Omental fat pad (tissue), 4 donors: ENCODE measurements around the gene OPA3. TPM values are rescaled to one million over a fixed set of nuclear protein-coding genes. Genes with fewer than 3 reads are reported as not detected.

ENCODE experiments used
- ATAC-seq: fragments of 150-250 bp; one replicate; pipeline ENCODE4 v1.9.1; 2016; ENCODE audit warnings: mild to moderate bottlenecking, moderate library complexity; ENCODE audit not compliant: low FRiP score
- DNase-seq: peaks from one replicate; pipeline ENCODE4 v3.0.0-alpha.2; 2019; ENCODE audit warnings: low spot score
- total RNA-seq, 4 donors: library from RNA; depleted of rRNA; stranded (reverse); fragments of >200 nt; gene quantifications; one replicate each; pipeline ENCODE4 v1.1.0, GENCODE V29; 2016
- TF ChIP-seq, protein P1 (sequence below), 3 donors: fragments of 450-650 bp; IDR thresholded peaks; one replicate each; pipeline ENCODE4 v1.5.1; 2016 to 2017; ENCODE audit warnings: antibody characterized with exemption in 3 of 3, mild to moderate bottlenecking in 3 of 3, moderate library complexity in 2 of 3

OPA3 gene
- total RNA-seq, 4 donors from 2014 or later: 6.3 to 15.5 (median 11.1) TPM

DNA sequence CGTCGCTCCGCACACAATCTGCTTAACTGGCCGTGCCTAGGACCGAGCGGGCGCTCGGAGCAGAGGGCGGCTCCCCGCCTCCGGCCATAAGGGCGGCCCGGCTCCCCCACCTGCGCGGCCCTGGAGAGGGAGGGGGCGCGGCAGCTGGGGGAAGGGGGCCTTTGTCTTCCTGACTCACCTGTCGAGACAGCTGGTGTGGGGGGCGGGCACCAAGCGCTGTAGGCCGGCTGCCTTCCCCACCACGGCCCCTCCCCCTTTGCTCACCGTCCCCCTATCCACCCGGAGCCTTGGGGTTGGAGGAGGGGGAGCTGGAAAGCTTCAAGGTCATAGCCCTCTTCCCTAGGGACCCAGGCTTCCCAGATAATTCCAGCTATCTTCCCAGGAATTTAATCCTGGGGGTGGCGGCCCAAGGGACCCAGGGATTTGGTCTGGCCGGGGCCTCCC, 76.2 kb downstream of the OPA3 start:
- DNase-seq: no peak

DNA sequence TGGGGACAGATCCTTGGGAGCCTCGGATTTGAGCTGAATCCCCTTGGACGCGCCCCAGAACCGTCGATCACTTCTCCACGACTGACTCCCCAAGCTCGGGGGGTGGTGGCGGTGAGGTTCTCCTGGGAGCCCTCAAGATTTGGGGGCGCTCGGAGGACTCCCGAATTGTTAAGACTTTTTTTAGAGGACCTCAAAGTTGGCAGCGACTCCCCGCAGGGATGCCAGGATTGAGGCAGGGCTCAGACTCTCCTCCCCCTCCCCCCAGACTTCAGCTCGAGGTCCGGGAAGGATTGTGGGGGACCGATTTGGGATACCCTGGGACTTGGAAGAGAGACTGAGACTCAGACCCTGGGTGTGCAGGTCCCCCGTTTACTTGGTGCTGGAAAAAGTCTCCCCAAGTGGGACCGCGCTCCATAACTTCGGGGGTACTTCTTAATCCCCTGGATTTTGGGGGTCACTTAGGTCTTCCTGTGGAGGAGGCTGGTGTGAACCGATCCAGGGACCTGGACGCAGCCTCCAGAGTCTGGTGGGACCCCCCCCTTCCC, 76.7 kb downstream of the OPA3 start:
- no peak for DNase-seq
- TF ChIP-seq, protein P1, sequence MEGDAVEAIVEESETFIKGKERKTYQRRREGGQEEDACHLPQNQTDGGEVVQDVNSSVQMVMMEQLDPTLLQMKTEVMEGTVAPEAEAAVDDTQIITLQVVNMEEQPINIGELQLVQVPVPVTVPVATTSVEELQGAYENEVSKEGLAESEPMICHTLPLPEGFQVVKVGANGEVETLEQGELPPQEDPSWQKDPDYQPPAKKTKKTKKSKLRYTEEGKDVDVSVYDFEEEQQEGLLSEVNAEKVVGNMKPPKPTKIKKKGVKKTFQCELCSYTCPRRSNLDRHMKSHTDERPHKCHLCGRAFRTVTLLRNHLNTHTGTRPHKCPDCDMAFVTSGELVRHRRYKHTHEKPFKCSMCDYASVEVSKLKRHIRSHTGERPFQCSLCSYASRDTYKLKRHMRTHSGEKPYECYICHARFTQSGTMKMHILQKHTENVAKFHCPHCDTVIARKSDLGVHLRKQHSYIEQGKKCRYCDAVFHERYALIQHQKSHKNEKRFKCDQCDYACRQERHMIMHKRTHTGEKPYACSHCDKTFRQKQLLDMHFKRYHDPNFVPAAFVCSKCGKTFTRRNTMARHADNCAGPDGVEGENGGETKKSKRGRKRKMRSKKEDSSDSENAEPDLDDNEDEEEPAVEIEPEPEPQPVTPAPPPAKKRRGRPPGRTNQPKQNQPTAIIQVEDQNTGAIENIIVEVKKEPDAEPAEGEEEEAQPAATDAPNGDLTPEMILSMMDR (IDR thresholded peaks at IDR 0.05): no peak
- no peak for ATAC-seq

More for the DNA sequence above, 76.2 kb downstream of the OPA3 start:
- TF ChIP-seq, protein P1 (IDR thresholded peaks at IDR 0.05): no peak
- peak; percentile 17 for ATAC-seq

DNA sequence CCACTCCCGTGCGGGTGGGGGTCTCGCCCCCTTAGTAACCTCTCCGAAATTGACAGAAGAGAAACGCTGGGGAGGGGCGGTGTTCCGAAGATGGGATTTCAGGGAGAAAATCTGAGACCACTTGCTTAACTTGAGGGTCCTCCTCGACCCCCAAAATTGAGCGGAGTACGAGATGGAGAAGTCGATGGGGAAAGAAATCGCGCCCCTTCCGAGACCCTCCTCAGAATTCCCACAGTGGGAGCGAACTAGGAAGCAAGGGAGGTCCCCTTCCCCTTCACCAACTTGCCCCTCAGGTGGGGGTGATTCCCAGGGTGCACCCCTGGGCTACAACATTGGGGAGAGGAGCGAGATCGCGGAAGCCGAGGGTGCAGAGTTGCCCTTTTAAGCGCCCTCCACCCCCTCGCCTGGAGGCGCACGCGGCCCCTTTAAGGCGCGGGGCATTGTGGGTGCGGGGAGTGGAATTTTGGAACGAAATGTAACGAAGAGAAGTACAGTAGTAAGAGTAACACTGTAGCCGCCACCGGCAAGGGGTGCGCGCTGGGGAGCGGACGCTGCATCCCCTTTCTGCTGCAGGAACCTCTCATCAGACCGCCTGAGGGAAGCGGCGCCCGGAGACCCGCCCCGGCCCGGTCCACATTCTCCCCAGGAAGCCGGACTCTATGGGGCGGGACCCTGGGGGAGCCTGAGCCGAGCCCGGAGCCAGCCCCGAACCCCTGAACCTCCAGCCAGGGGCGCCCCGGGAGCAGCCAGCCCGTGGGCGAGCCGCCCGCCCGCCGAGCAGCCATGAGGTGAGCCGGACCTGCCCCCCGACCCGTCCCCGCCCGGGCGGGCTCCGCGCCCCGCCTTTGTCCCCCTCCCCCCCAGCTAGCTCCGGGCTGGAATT, 77.4 kb downstream of the OPA3 start, which contains the start of gene VASP:
Gene VASP (plus strand): TSS at position 491 of the 883 bp plus-strand sequence. CDS start 293 bp downstream, at position 784.
- TF ChIP-seq, protein P1 (IDR thresholded peaks at IDR 0.05): no peak
- ATAC-seq (peak; percentile 58), DNase-seq (peak; percentile 82)

DNA sequence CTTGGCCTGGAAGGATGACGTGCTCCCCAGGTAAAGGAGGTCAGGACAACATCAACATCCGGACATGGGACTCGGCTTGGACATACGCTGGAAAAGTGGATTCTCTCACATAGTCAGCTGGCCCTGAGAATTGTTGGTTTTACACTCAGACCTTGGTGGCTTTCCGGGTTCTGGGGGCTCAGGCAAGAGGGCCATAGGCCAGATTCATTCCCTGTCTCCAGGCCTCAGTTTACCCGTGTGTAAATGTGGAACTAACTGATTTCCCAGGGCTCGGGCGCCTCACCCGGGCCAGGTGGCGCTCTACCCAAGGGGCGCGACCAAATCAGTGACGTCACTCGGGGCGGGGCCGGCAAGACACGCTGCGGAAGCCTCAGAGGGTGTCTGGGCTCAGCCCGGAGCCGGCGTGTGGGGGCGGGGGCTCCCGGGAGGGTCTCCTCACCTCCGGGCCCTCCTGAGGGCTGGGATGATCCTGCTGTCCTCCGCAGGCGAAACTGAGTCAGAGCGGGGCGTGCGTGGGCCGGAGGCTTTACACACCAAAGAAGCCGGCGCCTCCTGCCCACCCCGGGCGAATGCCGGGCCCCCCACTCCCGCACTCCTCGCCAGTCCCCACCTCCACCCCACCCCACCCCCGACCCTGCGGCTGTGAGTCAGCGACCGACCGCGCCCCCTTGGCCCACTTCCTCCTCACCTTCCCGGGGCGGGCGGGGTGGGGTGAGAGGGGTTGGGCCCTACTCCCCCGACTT, 78.2 kb downstream of the OPA3 start:
- peak; percentile 87 for DNase-seq
- TF ChIP-seq, protein P1 (IDR thresholded peaks at IDR 0.05): no peak
- ATAC-seq: peak; percentile 81

DNA sequence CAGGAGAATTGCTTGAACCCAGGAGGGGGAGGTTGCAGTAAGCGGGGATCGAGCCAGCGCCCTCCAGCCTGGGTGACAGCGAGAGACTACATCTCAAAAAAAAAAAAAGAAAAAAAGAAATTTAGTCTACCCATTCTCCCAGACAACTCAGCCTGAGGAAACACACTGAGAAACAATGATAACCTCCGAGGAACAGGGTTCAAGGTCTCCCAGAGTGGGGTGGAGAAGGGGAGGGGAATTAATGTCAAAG, 78.7 kb downstream of the OPA3 start:
- no peak for DNase-seq
- TF ChIP-seq, protein P1 (IDR thresholded peaks at IDR 0.05): no peak
- no peak for ATAC-seq

DNA sequence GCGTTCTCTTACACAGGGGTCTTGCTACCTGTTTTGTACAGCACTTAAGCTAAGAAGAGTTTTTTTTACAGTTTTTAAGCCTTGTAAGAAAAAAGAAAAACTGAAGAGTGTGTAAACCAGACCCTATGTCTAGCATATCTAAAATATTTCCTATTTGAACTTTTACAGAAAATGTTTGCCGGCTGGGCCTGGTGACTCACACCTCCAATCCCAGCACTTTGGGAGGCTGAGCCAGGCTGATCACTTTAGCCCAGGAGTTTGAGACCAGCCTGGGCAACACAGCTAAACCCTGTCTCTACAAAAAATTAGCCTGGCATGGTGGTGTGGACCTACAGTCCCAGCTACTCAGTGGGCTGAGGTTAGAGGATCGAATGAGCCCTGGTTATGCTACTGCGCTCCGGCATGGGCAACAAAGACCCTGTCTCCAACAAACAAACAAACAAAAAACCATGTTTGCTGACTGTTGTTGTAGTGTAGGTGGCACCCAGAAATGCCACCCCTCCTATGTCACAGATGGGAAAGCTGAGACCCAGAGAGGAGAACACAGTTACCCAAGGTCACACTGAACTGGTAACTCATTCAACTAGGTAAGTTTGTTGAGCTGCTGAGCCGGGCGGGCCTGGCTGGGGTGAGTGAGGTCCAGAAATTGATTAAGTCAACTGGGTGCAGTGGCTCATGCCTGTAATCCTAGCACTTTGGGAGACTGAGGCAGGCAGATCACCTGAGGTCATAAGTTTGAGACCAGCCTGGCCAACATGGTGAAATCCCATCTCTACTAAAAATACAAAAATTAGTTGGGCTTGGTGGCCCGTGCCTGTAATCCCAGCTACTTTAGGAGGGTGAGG, 79.2 kb downstream of the OPA3 start:
- no peak for ATAC-seq
- no peak for DNase-seq
- TF ChIP-seq, protein P1 (IDR thresholded peaks at IDR 0.05): no peak
